ENCODE data around the gene ATMIN.
A peak's percentile ranks its signal among the peaks of the same experiment; 100 is the strongest.

Gene ATMIN

DNA sequence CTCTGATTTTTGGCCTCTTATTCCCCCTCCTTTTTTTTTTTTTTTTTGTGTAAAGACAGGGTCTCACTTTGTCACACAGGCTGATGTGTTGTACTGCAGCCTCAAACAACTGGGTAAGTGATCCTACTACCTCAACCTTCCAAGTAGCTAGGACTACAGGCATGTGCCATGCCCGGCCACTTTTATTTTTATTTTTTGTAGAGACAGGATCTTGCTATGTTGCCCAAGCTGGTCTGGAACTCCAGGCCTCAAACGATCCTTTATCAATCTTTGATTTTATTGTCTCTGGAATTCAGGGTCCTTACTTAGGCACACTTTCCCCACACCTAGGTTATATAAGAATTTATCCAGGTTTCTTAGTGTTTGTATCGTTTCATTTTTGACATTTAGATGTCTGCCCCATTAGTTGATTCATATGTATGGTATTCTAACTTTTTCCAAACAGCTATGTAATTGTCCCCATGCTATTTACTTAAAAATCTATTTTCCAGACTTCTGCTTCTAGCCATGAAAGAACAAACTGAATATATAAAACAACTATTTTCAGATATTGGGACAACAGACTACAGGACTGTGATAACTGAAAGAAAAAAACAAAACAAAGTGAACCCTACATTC, 42.9 kb upstream of the ATMIN start:
- TF ChIP-seq, protein P1, sequence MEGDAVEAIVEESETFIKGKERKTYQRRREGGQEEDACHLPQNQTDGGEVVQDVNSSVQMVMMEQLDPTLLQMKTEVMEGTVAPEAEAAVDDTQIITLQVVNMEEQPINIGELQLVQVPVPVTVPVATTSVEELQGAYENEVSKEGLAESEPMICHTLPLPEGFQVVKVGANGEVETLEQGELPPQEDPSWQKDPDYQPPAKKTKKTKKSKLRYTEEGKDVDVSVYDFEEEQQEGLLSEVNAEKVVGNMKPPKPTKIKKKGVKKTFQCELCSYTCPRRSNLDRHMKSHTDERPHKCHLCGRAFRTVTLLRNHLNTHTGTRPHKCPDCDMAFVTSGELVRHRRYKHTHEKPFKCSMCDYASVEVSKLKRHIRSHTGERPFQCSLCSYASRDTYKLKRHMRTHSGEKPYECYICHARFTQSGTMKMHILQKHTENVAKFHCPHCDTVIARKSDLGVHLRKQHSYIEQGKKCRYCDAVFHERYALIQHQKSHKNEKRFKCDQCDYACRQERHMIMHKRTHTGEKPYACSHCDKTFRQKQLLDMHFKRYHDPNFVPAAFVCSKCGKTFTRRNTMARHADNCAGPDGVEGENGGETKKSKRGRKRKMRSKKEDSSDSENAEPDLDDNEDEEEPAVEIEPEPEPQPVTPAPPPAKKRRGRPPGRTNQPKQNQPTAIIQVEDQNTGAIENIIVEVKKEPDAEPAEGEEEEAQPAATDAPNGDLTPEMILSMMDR (IDR thresholded peaks at IDR 0.05; ENCODE audit: insufficient read depth, low read depth, low read length, missing control alignments) = no peak
- DNase-seq (ENCODE audit: low read depth) = no peak
- H3K4me3 ChIP-seq (ENCODE audit: low read depth, low read length) = no peak overlapping the region

DNA sequence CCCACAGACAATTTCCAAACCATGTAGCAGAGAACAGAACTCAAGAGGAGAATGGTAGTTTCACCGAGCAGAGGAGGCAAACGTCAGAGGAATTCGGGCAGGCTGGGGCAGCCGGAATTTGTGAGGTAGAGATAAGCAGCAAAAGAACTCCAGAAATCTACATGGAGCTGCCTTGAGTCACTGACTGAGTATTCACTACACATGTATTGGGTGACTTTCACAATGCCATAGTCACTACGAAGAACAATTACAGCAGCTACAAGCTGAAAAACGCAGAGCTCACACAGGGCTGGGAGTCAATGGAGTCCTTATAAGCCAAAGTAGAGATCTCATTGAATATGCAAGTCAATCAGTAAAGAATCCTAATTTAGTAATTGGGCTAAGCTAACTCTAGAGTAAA, 42.3 kb upstream of the ATMIN start:
- no peak overlapping the region for H3K4me3 ChIP-seq (ENCODE audit: low read depth, low read length)
- TF ChIP-seq, protein P1 (IDR thresholded peaks at IDR 0.05; ENCODE audit: insufficient read depth, low read depth, low read length, missing control alignments) = no peak
- no peak for DNase-seq (ENCODE audit: low read depth)

DNA sequence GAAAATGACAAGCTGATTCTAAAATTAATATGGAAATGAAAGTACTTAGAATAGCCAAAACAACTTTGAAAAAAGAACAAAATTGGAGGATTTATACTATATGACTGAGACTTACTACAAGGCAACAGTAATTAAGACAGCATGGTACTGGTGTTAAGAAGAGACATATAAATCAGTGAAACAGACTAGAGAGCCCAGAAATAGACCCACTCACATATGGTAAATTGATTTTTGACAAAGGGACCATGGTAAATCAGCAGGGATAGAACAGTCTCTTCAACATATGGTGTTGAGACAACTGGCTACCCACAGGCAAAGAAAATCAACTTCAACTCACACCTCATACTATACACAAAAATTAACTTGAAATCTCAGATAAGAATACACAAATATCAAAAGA, 41.8 kb upstream of the ATMIN start:
- DNase-seq (ENCODE audit: low read depth) = no peak
- no peak overlapping the region for H3K4me3 ChIP-seq (ENCODE audit: low read depth, low read length)

DNA sequence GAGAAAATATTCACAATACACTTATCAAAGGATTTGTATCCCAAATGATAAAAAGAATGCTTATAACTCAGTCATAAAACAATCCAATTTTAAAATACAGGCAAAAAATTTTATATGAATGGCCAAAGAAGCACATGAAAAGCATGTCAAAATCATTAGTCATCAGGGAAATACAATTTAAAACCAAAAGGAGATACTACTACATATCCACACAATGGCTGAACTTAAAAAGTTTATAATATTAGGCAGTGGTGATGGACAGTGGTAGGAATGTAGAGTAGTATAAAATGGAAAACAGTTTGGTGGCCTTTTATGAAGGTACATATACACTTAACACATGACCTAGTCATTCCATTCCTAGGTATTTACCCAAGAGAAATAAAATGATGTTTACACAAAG, 41.2 kb upstream of the ATMIN start:
- no peak for DNase-seq (ENCODE audit: low read depth)
- H3K4me3 ChIP-seq (ENCODE audit: low read depth, low read length) = no peak overlapping the region
- TF ChIP-seq, protein P1 (IDR thresholded peaks at IDR 0.05; ENCODE audit: insufficient read depth, low read depth, low read length, missing control alignments) = no peak

More for the DNA sequence above, 41.8 kb upstream of the ATMIN start:
- TF ChIP-seq, protein P1 (IDR thresholded peaks at IDR 0.05; ENCODE audit: insufficient read depth, low read depth, low read length, missing control alignments) = no peak

DNA sequence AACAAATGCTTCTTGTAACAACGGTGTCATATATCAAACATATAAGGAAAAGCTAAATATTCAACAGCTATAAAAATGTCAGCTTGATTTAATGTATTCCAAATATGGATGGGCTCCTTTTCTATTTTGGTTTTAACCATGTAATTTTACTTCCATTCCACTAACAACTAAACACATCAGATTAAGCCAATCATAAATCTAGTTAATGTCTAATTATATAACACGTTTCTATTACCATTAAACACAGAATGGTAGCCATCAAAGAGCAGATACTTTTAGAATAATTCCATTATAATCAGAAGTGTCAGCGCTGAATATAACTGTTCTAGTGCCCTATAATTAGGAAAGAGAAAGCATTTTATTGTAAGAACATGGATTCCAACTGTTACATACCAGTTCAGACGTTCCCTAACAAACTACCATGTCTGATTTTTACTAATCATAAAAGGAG, 38.9 kb upstream of the ATMIN start:
- peak overlapping the region; percentile 69 for H3K4me3 ChIP-seq (ENCODE audit: low read depth, low read length)
- TF ChIP-seq, protein P1 (IDR thresholded peaks at IDR 0.05; ENCODE audit: insufficient read depth, low read depth, low read length, missing control alignments) = no peak
- DNase-seq (ENCODE audit: low read depth) = no peak

DNA sequence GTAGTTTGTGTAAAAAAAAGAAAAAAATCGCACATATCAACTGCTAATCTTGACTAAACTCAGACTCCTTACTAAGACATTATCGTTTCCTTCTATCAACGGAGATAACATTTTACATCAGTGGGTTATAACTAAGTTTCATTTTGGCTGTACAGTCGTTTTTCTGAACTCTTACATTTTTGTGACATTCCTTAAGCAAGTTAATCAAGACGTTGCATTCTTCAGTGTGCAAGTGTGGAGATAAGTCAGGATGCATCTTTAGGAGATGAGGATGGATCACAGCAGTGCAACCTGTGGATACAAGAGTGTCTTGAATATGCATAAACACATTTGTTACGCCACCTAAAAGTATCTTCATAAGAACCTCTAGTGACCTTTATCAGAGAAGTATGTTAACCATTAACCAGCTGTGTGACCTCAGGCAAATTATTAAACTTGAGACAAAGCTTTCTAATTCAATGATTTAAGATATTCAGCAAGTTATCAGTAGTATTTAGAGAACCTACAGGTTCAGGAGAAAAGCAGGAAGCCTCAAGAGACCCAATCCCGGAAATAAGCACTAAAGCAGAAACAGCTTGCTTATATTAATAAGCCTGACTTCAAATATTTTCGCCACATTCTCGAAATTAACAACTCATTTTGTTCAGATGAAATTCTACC, 38.4 kb upstream of the ATMIN start:
- TF ChIP-seq, protein P1 (IDR thresholded peaks at IDR 0.05; ENCODE audit: insufficient read depth, low read depth, low read length, missing control alignments) = no peak
- peak; percentile 43 for DNase-seq (ENCODE audit: low read depth)
- H3K4me3 ChIP-seq (ENCODE audit: low read depth, low read length) = peak overlapping the region; percentile 69

Data from GM12865 (cell line).